HL-60 (cell line): ENCODE data around the gene CARMIL1.
A peak's percentile ranks its signal among the peaks of the same experiment; 100 is the strongest.

ENCODE experiments used
- DNase-seq, 2 experiments: peaks; one replicate each; pipeline ENCODE4 v3.0.0-alpha.2; 2010 to 2020; ENCODE audit warnings: low read depth in 1 of 2, low spot score in 1 of 2
- H3K27ac ChIP-seq: fragments of 250-450 bp; sonication (Bioruptor Pico); replicated peaks from 2 replicates; pipeline ENCODE4 v1.5.1; 2020; ENCODE audit warnings: mild to moderate bottlenecking, moderate library complexity
- H3K27me3 ChIP-seq: fragments of 250-450 bp; sonication (Bioruptor Pico); 2 replicates; pipeline ENCODE4 v1.5.1; 2021; ENCODE audit warnings: mild to moderate bottlenecking, moderate library complexity; ENCODE audit not compliant: insufficient read depth, poor library complexity, severe bottlenecking
- H3K4me3 ChIP-seq: replicated peaks from 2 replicates; pipeline ENCODE4 v1.5.1; 2011; ENCODE audit warnings: mild to moderate bottlenecking, control low read depth, low read length; ENCODE audit not compliant: insufficient read depth
- GABPA ChIP-seq: IDR thresholded peaks from 2 replicates; pipeline ENCODE4 v1.6.1; 2012; ENCODE audit warnings: low read depth
- POLR2AphosphoS5 ChIP-seq: IDR thresholded peaks from 2 replicates; pipeline ENCODE4 v1.6.1; 2012; ENCODE audit warnings: low read depth
- SPI1 ChIP-seq: IDR thresholded peaks from 2 replicates; pipeline ENCODE4 v1.6.1; 2012; ENCODE audit warnings: low read depth, mild to moderate bottlenecking, borderline replicate concordance
- TF ChIP-seq, protein P1 (sequence below): IDR thresholded peaks from one replicate; pipeline ENCODE4 v1.5.1; 2011; ENCODE audit warnings: low read length, control low read depth, inconsistent platforms; ENCODE audit not compliant: insufficient read depth
- TF ChIP-seq, protein P2 (sequence below): IDR thresholded peaks from 2 replicates; pipeline ENCODE4 v1.6.1; 2012; ENCODE audit warnings: low read depth; ENCODE audit not compliant: insufficient replicate concordance

CARMIL1 gene

DNA sequence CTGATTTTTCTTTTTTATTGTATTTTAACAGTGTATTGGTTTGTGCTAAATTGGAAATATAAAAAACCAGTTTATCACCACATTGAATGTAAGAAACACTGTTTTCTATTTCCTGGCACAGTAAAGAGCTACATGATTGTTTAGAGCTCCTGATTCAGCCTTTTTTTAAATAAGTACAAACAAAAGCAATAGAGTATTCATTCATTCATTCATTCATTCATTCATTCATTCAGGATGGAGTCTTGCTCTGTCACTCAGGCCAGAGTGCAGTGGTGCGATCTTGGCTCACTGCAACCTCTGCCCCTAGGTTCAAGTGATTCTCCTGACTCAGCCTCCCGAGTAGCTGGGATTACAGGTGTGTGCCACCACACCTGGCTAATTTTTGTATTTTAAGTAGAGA is 276.0 kb downstream of the CARMIL1 start:
- no peak for DNase-seq
- H3K4me3 ChIP-seq, result no peak overlapping the region
- TF ChIP-seq SPI1 (no peak), GABPA (no peak), POLR2AphosphoS5 (no peak)
- TF ChIP-seq, protein P1, sequence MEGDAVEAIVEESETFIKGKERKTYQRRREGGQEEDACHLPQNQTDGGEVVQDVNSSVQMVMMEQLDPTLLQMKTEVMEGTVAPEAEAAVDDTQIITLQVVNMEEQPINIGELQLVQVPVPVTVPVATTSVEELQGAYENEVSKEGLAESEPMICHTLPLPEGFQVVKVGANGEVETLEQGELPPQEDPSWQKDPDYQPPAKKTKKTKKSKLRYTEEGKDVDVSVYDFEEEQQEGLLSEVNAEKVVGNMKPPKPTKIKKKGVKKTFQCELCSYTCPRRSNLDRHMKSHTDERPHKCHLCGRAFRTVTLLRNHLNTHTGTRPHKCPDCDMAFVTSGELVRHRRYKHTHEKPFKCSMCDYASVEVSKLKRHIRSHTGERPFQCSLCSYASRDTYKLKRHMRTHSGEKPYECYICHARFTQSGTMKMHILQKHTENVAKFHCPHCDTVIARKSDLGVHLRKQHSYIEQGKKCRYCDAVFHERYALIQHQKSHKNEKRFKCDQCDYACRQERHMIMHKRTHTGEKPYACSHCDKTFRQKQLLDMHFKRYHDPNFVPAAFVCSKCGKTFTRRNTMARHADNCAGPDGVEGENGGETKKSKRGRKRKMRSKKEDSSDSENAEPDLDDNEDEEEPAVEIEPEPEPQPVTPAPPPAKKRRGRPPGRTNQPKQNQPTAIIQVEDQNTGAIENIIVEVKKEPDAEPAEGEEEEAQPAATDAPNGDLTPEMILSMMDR, result no peak
- TF ChIP-seq, protein P2, sequence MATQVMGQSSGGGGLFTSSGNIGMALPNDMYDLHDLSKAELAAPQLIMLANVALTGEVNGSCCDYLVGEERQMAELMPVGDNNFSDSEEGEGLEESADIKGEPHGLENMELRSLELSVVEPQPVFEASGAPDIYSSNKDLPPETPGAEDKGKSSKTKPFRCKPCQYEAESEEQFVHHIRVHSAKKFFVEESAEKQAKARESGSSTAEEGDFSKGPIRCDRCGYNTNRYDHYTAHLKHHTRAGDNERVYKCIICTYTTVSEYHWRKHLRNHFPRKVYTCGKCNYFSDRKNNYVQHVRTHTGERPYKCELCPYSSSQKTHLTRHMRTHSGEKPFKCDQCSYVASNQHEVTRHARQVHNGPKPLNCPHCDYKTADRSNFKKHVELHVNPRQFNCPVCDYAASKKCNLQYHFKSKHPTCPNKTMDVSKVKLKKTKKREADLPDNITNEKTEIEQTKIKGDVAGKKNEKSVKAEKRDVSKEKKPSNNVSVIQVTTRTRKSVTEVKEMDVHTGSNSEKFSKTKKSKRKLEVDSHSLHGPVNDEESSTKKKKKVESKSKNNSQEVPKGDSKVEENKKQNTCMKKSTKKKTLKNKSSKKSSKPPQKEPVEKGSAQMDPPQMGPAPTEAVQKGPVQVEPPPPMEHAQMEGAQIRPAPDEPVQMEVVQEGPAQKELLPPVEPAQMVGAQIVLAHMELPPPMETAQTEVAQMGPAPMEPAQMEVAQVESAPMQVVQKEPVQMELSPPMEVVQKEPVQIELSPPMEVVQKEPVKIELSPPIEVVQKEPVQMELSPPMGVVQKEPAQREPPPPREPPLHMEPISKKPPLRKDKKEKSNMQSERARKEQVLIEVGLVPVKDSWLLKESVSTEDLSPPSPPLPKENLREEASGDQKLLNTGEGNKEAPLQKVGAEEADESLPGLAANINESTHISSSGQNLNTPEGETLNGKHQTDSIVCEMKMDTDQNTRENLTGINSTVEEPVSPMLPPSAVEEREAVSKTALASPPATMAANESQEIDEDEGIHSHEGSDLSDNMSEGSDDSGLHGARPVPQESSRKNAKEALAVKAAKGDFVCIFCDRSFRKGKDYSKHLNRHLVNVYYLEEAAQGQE, result no peak
- H3K27ac ChIP-seq, result no peak overlapping the region
- H3K27me3 ChIP-seq, result peaks cover 3% of the 10 kb centered on the region

GRCh38 chr6:25556516-25556915 is 277.3 kb downstream of the CARMIL1 start:
- H3K4me3 ChIP-seq, result no peak overlapping the region
- H3K27ac ChIP-seq, result no peak overlapping the region
- peaks cover 3% of the 10 kb centered on the region for H3K27me3 ChIP-seq
- DNase-seq, result peak; percentile 14 to 63
- TF ChIP-seq GABPA, result no peak
- TF ChIP-seq, protein P1, result peak; percentile 63

DNA sequence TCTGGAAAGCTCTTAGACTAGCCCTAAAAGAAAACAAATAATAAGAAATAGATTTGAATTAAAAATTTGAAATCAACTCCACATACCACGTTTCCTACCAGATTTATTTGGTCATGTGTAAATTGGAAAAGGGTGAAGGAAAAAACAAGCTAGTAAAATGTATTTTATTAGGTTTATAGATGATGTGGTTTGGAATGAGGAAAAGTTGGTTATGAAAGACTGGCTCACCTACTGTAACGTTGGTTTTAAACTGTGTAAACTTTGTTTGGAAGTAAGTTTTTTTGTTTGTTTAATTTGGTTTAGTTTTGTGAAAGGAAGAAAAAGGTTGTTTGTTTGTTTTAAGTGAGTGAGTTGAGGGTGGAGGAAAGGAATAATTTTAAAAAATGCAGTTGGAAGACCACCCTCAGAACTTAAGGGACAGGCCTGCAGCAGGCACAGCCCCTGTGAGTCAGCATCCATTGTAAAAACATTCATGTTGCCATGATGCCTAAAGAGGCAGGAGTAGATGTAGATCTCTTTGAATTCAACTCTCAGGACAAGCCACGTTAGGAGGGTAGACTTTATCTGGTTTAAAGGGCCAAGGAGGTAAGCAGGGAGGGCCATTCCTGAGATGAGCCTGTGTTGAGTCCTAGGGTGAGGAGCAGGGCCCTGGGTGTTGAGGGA is 279.1 kb downstream of the CARMIL1 start:
- Histone ChIP-seq H3K27me3 (no peaks in the 10 kb centered on the region), H3K27ac (no peak overlapping the region), H3K4me3 (no peak overlapping the region)
- TF ChIP-seq GABPA, result no peak
- TF ChIP-seq SPI1, result no peak
- TF ChIP-seq, protein P1, result no peak
- TF ChIP-seq, protein P2, result no peak
- no peak for TF ChIP-seq POLR2AphosphoS5
- no peak for DNase-seq

- Histone ChIP-seq H3K4me3 (no peak overlapping the region), H3K27ac (no peak overlapping the region), H3K27me3 (no peaks in the 10 kb centered on the region)
- no peak for DNase-seq
- TF ChIP-seq, protein P2, result no peak
- no peak for TF ChIP-seq POLR2AphosphoS5
- TF ChIP-seq, protein P1, result no peak
- no peak for TF ChIP-seq GABPA
These were observed 281.7 kb downstream of the CARMIL1 start for GRCh38 chr6:25560865-25561264.
